Keratinocyte (primary cell): ENCODE results near the gene PDX1. TPM values are rescaled to one million over a fixed set of nuclear protein-coding genes. Genes with fewer than 3 reads are reported as not detected.

Experiments used
- DNase-seq: peaks from one replicate; pipeline ENCODE4 v3.0.0-alpha.2; 2011; ENCODE audit warnings: low read depth, missing footprints, low spot score
- FAIRE-seq: peaks from 2 replicates; lab custom pipeline; 2011; peaks lifted over from hg19 to GRCh38; lab: Jason Lieb, UNC
- H2AFZ ChIP-seq: 2 replicates; pipeline ENCODE4 v1.6.0; 2012; ENCODE audit warnings: low read length, control low read depth, inconsistent platforms; ENCODE audit not compliant: control insufficient read depth
- H3K27ac ChIP-seq: 2 replicates; pipeline ENCODE4 v1.5.1; 2011; ENCODE audit warnings: low read length; ENCODE audit not compliant: control insufficient read depth, insufficient read depth
- H3K27me3 ChIP-seq: 3 replicates; pipeline ENCODE4 v1.6.0; 2011; ENCODE audit warnings: low read length; ENCODE audit not compliant: control insufficient read depth, insufficient read depth; ENCODE audit errors: extremely low read depth
- H3K36me3 ChIP-seq, 2 experiments: 2 replicates in 1 of 2; 3 replicates in 1 of 2; pipeline ENCODE4 v1.5.1; 2011; ENCODE audit warnings: low read length in 2 of 2, mild to moderate bottlenecking in 1 of 2; ENCODE audit not compliant: control insufficient read depth in 2 of 2, insufficient read depth in 2 of 2; ENCODE audit errors: extremely low read depth in 1 of 2
- H3K4me1 ChIP-seq: 3 replicates; pipeline ENCODE4 v1.5.1; 2011; ENCODE audit warnings: low read length; ENCODE audit not compliant: control insufficient read depth, insufficient read depth; ENCODE audit errors: extremely low read depth
- H3K4me2 ChIP-seq: 3 replicates; pipeline ENCODE4 v1.6.0; 2011; ENCODE audit warnings: low read depth, low read length; ENCODE audit not compliant: control insufficient read depth, insufficient read depth; ENCODE audit errors: extremely low read depth
- H3K4me3 ChIP-seq, 3 experiments: fragments of 200-600 bp in 1 of 3; sonication (generic) in 1 of 3; 2 replicates in 2 of 3; 3 replicates in 1 of 3; pipeline ENCODE4 v1.5.1; 2011 to 2016; ENCODE audit warnings: low read length in 3 of 3, mild to moderate bottlenecking in 3 of 3, control low read depth in 2 of 3, inconsistent platforms in 1 of 3, low read depth in 1 of 3, mixed read lengths in 1 of 3, mixed run types in 1 of 3, moderate library complexity in 1 of 3; ENCODE audit not compliant: control insufficient read depth in 2 of 3, insufficient read depth in 2 of 3; ENCODE audit errors: extremely low read depth in 1 of 3
- H3K79me2 ChIP-seq: 2 replicates; pipeline ENCODE4 v1.6.0; 2012; ENCODE audit warnings: low read length; ENCODE audit not compliant: control insufficient read depth, insufficient read depth
- H3K9ac ChIP-seq: 3 replicates; pipeline ENCODE4 v1.6.0; 2011; ENCODE audit warnings: low read length; ENCODE audit not compliant: control insufficient read depth, insufficient read depth; ENCODE audit errors: extremely low read depth
- H3K9me1 ChIP-seq: 3 replicates; pipeline ENCODE4 v1.6.0; 2011; ENCODE audit warnings: low read length; ENCODE audit not compliant: control insufficient read depth, insufficient read depth; ENCODE audit errors: extremely low read depth
- H3K9me3 ChIP-seq: 2 replicates; pipeline ENCODE4 v1.5.1; 2012; ENCODE audit warnings: low read depth, low read length; ENCODE audit not compliant: control insufficient read depth
- H4K20me1 ChIP-seq: 3 replicates; pipeline ENCODE4 v1.6.0; 2011; ENCODE audit warnings: low read length; ENCODE audit not compliant: control insufficient read depth, insufficient read depth; ENCODE audit errors: extremely low read depth
- EZH2 ChIP-seq: IDR thresholded peaks from one replicate; pipeline ENCODE4 v1.6.1; 2012; ENCODE audit warnings: inconsistent platforms, mild to moderate bottlenecking, low read length, moderate library complexity
- dilution Hi-C: fragments of 300-500 bp; cut with MboI; formaldehyde crosslinking; loops from one replicate; pipeline ENCODE4 v1.7.0; 2020; ENCODE audit warnings: low sequenced_read_pairs; ENCODE audit not compliant: extremely low pct_ligation_motif_present
- polyA plus RNA-seq, 5 experiments: library from polyadenylated mRNA; depleted of rRNA in 3 of 5; stranded (reverse) in 3 of 5; stranded (forward) in 1 of 5; unstranded in 1 of 5; fragments of >200 nt; gene quantifications; 1 replicate in 1 of 5; 2 replicates in 3 of 5; 3 replicates in 1 of 5; pipeline versions ENCODE4 v1.2.1 to v1.2.3, GENCODE V29; 2011 to 2012; ENCODE audit warnings: missing spikeins in 2 of 5, low read depth in 1 of 5, low replicate concordance in 1 of 5
- TF ChIP-seq, protein P1 (sequence below), 3 experiments: IDR thresholded peaks in 1 of 3; conservative IDR thresholded peaks in 1 of 3; optimal IDR thresholded peaks in 1 of 3; 2 replicates in 2 of 3; 3 replicates in 1 of 3; pipeline versions ENCODE3 to v1.5.1; 2011; ENCODE audit warnings: low read length in 3 of 3, mild to moderate bottlenecking in 3 of 3, moderate library complexity in 2 of 3, control low read depth in 1 of 3, inconsistent platforms in 1 of 3; ENCODE audit not compliant: insufficient read depth in 2 of 3; ENCODE audit errors: extremely low read depth in 1 of 3

Gene PDX1
- polyA plus RNA-seq, 1 donor (not counting 4 experiments of a cell fraction or from before 2014, with no cell fraction given), result not detected

GRCh38 chr13:27928353-27928804, 8.6 kb downstream of the PDX1 start:
- Histone ChIP-seq H3K4me3 (no peak overlapping the region), H2AFZ (no peak overlapping the region), H3K4me1 (no peaks in the 10 kb centered on the region), H3K9me3 (no peaks in the 10 kb centered on the region), H3K9me1 (no peaks in the 10 kb centered on the region), H3K4me2 (no peak overlapping the region), H3K79me2 (no peaks in the 10 kb centered on the region), H3K27ac (no peak overlapping the region), H3K36me3 (no peaks in the 10 kb centered on the region), H3K9ac (no peak overlapping the region), H4K20me1 (no peaks in the 10 kb centered on the region), H3K27me3 (peaks cover 83% of the 10 kb centered on the region)
- DNase-seq, result no peak
- no peak for FAIRE-seq
- dilution Hi-C loops, result no loop called here
- TF ChIP-seq, protein P1, sequence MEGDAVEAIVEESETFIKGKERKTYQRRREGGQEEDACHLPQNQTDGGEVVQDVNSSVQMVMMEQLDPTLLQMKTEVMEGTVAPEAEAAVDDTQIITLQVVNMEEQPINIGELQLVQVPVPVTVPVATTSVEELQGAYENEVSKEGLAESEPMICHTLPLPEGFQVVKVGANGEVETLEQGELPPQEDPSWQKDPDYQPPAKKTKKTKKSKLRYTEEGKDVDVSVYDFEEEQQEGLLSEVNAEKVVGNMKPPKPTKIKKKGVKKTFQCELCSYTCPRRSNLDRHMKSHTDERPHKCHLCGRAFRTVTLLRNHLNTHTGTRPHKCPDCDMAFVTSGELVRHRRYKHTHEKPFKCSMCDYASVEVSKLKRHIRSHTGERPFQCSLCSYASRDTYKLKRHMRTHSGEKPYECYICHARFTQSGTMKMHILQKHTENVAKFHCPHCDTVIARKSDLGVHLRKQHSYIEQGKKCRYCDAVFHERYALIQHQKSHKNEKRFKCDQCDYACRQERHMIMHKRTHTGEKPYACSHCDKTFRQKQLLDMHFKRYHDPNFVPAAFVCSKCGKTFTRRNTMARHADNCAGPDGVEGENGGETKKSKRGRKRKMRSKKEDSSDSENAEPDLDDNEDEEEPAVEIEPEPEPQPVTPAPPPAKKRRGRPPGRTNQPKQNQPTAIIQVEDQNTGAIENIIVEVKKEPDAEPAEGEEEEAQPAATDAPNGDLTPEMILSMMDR (optimal IDR thresholded peaks at IDR 0.05 in 1 of 3, IDR thresholded peaks at IDR 0.05 in 1 of 3, conservative IDR thresholded peaks at IDR 0.05 in 1 of 3; ENCODE audit: extremely low read depth in 1 of 3, insufficient read depth in 2 of 3, low read length in 3 of 3), result no peak
- TF ChIP-seq EZH2, result peak; percentile 33

DNA sequence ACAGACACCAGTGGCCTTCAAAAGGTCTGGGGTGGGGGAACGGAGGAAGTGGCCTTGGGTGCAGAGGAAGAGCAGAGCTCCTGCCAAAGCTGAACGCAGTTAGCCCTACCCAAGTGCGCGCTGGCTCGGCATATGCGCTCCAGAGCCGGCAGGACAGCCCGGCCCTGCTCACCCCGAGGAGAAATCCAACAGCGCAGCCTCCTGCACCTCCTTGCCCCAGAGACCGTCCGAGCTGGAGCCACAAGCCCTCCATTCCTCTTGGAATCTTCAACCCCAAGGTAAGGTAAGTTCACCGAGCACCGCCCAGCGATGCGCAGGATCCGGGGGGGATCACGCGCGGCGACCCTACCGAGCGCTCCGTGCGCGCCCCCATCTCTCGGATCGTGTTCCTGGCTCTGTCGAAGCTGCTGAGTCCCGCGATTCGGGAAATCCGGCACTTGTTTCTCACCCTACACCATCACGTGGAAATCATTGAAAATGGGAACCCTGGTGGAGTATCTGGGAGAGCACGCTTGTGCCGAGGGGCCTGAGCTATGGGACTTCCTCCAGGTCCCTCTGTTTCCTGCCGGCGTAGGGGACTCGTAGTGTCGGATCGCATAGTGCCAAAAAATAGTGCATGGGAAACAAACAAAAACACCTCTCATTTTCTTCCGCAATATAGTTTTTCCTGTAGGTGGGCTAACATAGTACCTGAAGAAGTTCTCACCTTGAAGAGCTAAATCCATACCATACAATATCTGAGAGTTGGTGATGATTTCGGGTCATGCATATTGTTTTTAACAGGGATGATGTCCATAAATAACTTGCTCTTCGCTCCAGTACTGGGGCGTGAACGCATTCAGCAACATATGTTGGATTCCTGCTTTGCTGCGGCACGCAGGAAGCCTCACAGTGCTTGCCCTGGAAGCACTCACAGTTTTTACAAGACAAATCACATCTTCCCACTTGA, 9.3 kb downstream of the PDX1 start:
- Histone ChIP-seq H3K27me3 (peaks cover 76% of the 10 kb centered on the region), H3K4me3 (no peak overlapping the region), H3K4me1 (no peaks in the 10 kb centered on the region), H3K27ac (no peak overlapping the region), H3K79me2 (no peaks in the 10 kb centered on the region), H3K9me3 (no peaks in the 10 kb centered on the region), H4K20me1 (no peaks in the 10 kb centered on the region), H3K9ac (no peak overlapping the region), H3K4me2 (no peak overlapping the region), H3K9me1 (no peaks in the 10 kb centered on the region), H3K36me3 (no peaks in the 10 kb centered on the region), H2AFZ (no peak overlapping the region)
- DNase-seq (no peak), FAIRE-seq (no peak)
- TF ChIP-seq, protein P1 (optimal IDR thresholded peaks at IDR 0.05 in 1 of 3, IDR thresholded peaks at IDR 0.05 in 1 of 3, conservative IDR thresholded peaks at IDR 0.05 in 1 of 3; ENCODE audit: extremely low read depth in 1 of 3, insufficient read depth in 2 of 3, low read length in 3 of 3), result no peak
- TF ChIP-seq EZH2, result peak; percentile 37
- dilution Hi-C loops, result no loop called here
